Fibroblast of mammary gland (primary cell): Measurements from ENCODE around the gene F2RL2.

Source experiments
- DNase-seq: peaks from one replicate; pipeline ENCODE4 v3.0.0-alpha.2; 2010; ENCODE audit warnings: low read depth
- H3K4me3 ChIP-seq: 2 replicates; pipeline ENCODE4 v1.5.1; 2011; ENCODE audit warnings: low read depth, mild to moderate bottlenecking, low read length, moderate library complexity; ENCODE audit not compliant: control insufficient read depth
- TF ChIP-seq, protein P1 (sequence below): conservative IDR thresholded peaks from 2 replicates; pipeline ENCODE4 v1.5.1; 2011; ENCODE audit warnings: low read depth, low read length, inconsistent platforms; ENCODE audit not compliant: control insufficient read depth, insufficient read depth

Gene F2RL2, protein sequence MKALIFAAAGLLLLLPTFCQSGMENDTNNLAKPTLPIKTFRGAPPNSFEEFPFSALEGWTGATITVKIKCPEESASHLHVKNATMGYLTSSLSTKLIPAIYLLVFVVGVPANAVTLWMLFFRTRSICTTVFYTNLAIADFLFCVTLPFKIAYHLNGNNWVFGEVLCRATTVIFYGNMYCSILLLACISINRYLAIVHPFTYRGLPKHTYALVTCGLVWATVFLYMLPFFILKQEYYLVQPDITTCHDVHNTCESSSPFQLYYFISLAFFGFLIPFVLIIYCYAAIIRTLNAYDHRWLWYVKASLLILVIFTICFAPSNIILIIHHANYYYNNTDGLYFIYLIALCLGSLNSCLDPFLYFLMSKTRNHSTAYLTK

DNA sequence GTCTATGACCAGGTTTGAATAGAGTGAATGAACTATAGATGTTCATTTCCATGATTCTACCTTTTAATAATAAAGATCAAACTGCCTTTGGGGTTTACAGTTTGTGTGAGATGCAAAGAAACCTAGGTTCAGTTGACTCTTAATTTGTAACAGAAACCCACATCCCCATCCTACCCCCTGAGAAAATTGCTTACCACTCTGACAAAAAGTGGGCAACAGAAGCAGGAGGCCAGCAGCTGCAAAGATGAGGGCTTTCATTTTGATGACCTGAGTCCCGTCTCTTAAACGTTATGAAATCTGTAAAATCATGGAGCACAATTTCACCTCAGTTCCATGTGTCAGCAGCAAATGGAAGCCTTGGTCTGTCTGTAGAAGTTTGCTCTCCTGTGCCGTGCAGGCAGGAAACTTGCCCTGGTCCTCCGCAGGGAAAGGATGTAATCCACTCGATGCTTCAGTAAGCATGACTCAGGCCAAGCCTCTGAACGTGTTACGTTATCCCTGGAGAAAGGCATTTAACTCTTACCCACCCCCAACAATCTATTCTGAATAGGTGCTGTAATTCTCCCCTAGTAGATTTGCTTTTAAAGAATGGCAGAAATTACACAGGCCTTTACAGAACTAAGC is at the start of gene F2RL2:
Gene F2RL2, minus strand, starts transcription at position 431 of the 624 bp plus-strand sequence. Its CDS starts 173 bp downstream, at position 258.
- TF ChIP-seq, protein P1, sequence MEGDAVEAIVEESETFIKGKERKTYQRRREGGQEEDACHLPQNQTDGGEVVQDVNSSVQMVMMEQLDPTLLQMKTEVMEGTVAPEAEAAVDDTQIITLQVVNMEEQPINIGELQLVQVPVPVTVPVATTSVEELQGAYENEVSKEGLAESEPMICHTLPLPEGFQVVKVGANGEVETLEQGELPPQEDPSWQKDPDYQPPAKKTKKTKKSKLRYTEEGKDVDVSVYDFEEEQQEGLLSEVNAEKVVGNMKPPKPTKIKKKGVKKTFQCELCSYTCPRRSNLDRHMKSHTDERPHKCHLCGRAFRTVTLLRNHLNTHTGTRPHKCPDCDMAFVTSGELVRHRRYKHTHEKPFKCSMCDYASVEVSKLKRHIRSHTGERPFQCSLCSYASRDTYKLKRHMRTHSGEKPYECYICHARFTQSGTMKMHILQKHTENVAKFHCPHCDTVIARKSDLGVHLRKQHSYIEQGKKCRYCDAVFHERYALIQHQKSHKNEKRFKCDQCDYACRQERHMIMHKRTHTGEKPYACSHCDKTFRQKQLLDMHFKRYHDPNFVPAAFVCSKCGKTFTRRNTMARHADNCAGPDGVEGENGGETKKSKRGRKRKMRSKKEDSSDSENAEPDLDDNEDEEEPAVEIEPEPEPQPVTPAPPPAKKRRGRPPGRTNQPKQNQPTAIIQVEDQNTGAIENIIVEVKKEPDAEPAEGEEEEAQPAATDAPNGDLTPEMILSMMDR: no peak
- DNase-seq: peak; percentile 78
- H3K4me3 ChIP-seq: no peak within 1 kb of the TSS

DNA sequence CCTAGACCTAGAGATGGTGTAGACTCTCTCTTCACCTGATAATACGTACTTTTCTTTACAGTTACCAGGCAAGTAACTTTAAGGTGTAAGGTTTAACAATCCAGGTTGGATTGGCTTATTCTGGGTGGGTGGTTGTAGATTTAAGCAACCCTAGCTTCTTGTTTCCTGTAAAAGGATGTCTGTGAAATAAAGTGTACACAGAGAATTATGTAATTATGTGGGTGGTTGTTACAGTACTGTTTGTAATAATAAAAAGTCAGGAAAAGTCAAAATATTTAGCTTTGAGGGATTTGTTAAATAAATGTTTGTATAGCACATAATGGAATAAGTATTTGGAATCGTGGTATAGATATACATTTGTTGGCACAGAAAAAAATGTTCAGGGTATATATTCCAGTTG is 49.0 kb upstream of the F2RL2 start:
- H3K4me3 ChIP-seq: no peak overlapping the region
- DNase-seq: no peak
- TF ChIP-seq, protein P1: no peak

DNA sequence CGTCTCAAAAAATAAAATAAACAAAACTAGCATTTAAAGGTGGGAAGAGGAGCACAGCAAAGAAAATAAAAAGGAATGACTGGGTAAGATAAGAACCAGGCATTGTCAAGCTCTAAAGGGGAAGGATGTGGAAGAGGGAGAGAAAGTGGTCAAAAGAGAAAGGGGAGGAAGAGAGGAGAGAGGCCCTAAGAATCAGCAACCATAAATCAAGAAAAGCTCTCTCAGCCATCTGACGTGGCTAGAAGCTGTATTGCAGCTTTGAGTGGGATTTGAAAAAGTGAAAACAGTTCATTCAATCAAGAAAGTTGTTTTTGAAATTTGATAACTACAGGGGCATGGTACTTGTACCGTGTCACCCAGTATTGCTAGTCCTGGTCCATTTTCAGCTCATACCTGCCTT is 47.3 kb upstream of the F2RL2 start:
- TF ChIP-seq, protein P1: no peak
- no peak overlapping the region for H3K4me3 ChIP-seq
- DNase-seq: no peak

DNA sequence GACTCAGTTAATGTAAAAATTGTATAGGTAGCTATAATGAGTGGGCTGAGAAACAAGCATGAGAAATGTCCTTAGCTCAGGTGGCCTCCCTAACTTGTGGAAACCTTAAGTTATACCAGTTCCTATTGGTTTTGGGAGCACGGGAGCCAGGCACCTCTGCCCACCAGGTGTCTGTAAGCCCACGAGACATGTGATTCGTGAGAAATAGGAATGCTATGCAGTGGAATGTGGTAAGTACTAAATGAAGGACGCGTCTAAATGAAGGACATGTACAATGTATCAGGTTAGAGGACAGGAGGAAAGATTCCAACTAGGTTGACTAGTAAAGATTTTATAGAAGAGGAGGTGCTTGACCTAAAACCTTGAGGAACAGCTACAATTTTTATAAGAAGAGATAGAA is 46.0 kb upstream of the F2RL2 start:
- no peak for DNase-seq
- TF ChIP-seq, protein P1: no peak
- H3K4me3 ChIP-seq: no peak overlapping the region

DNA sequence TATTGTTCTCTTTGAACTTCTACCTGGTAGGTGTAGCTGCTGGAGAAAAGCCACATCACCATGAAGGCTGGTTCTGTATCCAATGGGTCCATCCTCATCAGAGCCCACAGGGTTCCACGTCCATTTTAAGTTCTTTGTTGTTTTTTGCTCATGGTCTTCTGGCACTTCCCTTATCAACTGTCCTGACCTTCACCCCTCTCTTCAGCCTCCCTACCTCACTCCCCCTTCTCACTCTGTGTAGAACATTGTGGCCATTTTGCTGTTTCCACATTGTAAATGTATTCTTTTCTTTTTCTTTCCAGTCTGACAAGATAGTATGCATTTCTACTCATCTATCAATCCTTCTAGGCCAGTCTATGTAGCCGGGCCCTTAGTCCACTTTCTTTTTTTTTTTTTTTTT is 44.3 kb upstream of the F2RL2 start:
- DNase-seq: no peak
- TF ChIP-seq, protein P1: no peak
- H3K4me3 ChIP-seq: no peak overlapping the region

DNA sequence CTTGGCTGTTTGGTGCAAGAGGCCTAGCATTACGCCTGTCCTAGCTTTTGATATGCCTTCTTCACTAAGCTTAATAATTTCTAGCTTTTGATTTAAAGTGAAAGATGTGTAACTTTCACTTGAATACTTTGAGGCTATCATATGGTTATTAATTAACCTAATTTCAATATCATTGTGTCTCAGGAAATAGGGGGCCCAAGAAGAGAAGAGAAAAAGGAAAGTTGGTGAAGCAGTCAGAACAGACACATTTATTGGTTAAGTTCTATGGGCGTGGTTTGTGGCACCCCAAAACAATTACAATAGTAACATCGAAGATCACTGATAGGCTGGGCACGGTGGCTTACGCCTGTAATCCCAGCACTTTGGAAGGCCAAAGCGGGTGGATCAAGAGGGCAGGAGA is 40.9 kb upstream of the F2RL2 start:
- no peak overlapping the region for H3K4me3 ChIP-seq
- TF ChIP-seq, protein P1: no peak
- no peak for DNase-seq

DNA sequence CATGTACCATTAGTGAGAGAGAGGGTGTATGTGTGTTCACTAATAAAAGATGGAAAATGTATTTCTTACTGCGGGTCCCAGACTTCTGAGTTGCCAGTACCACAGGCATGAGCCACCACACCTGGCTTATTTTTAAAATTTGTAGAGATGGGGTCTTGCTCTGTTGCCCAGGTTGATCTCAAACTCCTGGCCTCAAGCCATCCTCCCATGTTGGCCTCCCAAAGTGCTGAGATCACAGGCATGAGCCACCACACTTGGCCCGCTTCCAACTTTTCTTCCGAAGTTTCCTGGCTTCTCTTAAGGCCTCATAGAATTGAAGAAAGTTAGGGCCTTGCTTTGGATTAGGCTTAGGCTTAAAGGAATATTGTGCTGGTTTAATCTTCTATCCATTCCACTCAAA is 40.4 kb upstream of the F2RL2 start:
- no peak overlapping the region for H3K4me3 ChIP-seq
- DNase-seq: peak; percentile 29
- TF ChIP-seq, protein P1: no peak
